Thyroid gland (tissue), 4 donors: ENCODE measurements around the gene OPN3. TPM values are rescaled to one million over a fixed set of nuclear protein-coding genes. Genes with fewer than 3 reads are reported as not detected.

Experiments used
- DNase-seq, 2 donors: peaks; one replicate each; pipeline ENCODE4 v3.0.0-alpha.2; 2019
- H3K27ac ChIP-seq, 3 donors: fragments of 200-600 bp; sonication (generic); 1 replicate in 2 of 3; 2 replicates in 1 of 3; pipeline ENCODE4 v1.5.1; 2016 to 2019; ENCODE audit warnings: mild to moderate bottlenecking in 1 of 3, moderate library complexity in 1 of 3
- H3K27me3 ChIP-seq: fragments of 200-600 bp; sonication (generic); one replicate; pipeline ENCODE4 v1.5.1; 2019
- H3K36me3 ChIP-seq, 2 donors: fragments of 200-600 bp; sonication (generic); one replicate each; pipeline ENCODE4 v1.5.1; 2016 to 2019
- H3K4me1 ChIP-seq, 2 donors: fragments of 200-600 bp; sonication (generic); one replicate each; pipeline ENCODE4 v1.5.1; 2017 to 2019
- H3K4me3 ChIP-seq, 3 donors: fragments of 200-600 bp; sonication (generic); replicated peaks in 1 of 3; 1 replicate in 2 of 3; 2 replicates in 1 of 3; pipeline ENCODE4 v1.5.1; 2016; ENCODE audit warnings: mild to moderate bottlenecking in 1 of 3
- H3K9me3 ChIP-seq: fragments of 200-600 bp; sonication (generic); one replicate; pipeline ENCODE4 v1.5.1; 2017
- POLR2A ChIP-seq, 2 donors: fragments of 450-650 bp; IDR thresholded peaks; one replicate each; pipeline ENCODE4 v1.6.1; 2017; ENCODE audit warnings: antibody characterized with exemption in 2 of 2, mild to moderate bottlenecking in 2 of 2, moderate library complexity in 1 of 2
- WGBS, 2 donors: methylation state at CpG; one replicate each; pipeline ENCODE4 v1.1.5; 2017; 5-methylcytosine and 5-hydroxymethylcytosine counted together
- intact Hi-C: fragments of 100-400 bp; cut with DNase I; formaldehyde crosslinking; loops from one replicate; pipeline ENCODE4 v1.15.1; 2023
- total RNA-seq, 4 donors: library from RNA; depleted of rRNA; stranded (reverse); fragments of >200 nt; gene quantifications; one replicate each; pipeline ENCODE4 v1.2.3, GENCODE V29; 2016
- TF ChIP-seq, protein P1 (sequence below), 6 experiments: fragments of 200-600 bp in 3 of 6; fragments of 450-650 bp in 3 of 6; sonication (generic) in 3 of 6; IDR thresholded peaks; one replicate each; pipeline ENCODE4 v1.5.1; 2016 to 2019; ENCODE audit warnings: antibody characterized with exemption in 6 of 6, mild to moderate bottlenecking in 2 of 6, inconsistent platforms in 1 of 6, moderate library complexity in 1 of 6

OPN3 gene
- total RNA-seq, 4 donors from 2014 or later = 19.2 to 45.0 (median 31.3) TPM

DNA sequence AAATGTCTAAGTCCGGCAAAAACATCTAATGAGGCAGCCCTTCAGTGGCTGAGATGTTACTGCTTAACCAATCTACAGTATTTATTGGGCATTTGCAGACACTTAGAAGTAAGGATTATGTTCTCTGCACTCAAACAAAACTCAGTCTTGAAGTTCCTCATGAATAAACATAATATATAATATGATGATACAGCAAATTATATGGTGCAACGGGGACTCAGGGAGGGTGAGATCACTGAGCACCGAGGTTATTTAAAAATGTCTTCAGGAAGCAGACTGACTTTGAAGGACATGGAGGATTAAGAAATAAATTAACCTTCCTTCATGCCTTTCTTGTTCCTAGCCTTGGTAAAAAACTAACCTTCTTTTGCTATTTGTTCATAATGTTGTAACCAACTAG, 39.8 kb upstream of the OPN3 start:
- 80 to 82% methylated on average over 3 of the region's 3 CpGs for WGBS, 2 donors
- no peaks in the 10 kb centered on the region for H3K4me1 ChIP-seq
- no peaks in the 10 kb centered on the region for H3K36me3 ChIP-seq
- no peaks in the 10 kb centered on the region for H3K9me3 ChIP-seq
- no peak overlapping the region for H3K27ac ChIP-seq
- no peak for DNase-seq
- no peak overlapping the region for H3K4me3 ChIP-seq
- intact Hi-C loops = no loop called here
- H3K27me3 ChIP-seq = no peaks in the 10 kb centered on the region
- TF ChIP-seq, protein P1, sequence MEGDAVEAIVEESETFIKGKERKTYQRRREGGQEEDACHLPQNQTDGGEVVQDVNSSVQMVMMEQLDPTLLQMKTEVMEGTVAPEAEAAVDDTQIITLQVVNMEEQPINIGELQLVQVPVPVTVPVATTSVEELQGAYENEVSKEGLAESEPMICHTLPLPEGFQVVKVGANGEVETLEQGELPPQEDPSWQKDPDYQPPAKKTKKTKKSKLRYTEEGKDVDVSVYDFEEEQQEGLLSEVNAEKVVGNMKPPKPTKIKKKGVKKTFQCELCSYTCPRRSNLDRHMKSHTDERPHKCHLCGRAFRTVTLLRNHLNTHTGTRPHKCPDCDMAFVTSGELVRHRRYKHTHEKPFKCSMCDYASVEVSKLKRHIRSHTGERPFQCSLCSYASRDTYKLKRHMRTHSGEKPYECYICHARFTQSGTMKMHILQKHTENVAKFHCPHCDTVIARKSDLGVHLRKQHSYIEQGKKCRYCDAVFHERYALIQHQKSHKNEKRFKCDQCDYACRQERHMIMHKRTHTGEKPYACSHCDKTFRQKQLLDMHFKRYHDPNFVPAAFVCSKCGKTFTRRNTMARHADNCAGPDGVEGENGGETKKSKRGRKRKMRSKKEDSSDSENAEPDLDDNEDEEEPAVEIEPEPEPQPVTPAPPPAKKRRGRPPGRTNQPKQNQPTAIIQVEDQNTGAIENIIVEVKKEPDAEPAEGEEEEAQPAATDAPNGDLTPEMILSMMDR (IDR thresholded peaks at IDR 0.05) = no peak
- no peak for TF ChIP-seq POLR2A (IDR thresholded peaks at IDR 0.05)

DNA sequence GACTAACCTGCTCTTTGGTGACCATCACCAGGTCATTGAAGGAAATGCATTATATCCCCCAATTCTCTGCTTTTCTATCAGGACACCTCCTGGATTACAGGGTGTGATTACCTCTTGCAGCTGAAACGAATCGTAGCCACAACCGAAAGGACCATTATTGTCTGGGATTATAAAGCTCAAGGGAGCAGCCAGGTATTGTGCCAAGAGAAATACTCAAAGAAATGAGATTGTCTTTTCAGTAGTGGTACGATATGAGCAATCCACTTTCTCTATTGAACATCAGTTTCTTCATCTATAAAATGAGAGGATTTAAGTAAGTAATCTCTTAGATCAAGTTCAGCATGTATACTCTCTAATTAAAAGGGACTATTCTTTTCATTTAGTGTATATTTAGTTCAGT, 39.2 kb upstream of the OPN3 start:
- intact Hi-C loops = no loop called here
- Histone ChIP-seq H3K4me3 (no peak overlapping the region), H3K27ac (no peak overlapping the region), H3K9me3 (no peaks in the 10 kb centered on the region), H3K27me3 (no peaks in the 10 kb centered on the region), H3K4me1 (no peaks in the 10 kb centered on the region), H3K36me3 (no peaks in the 10 kb centered on the region)
- WGBS, 2 donors = 81 to 83% methylated on average over 4 of the region's 4 CpGs
- TF ChIP-seq, protein P1 (IDR thresholded peaks at IDR 0.05) = no peak
- no peak for TF ChIP-seq POLR2A (IDR thresholded peaks at IDR 0.05)
- DNase-seq = no peak

DNA sequence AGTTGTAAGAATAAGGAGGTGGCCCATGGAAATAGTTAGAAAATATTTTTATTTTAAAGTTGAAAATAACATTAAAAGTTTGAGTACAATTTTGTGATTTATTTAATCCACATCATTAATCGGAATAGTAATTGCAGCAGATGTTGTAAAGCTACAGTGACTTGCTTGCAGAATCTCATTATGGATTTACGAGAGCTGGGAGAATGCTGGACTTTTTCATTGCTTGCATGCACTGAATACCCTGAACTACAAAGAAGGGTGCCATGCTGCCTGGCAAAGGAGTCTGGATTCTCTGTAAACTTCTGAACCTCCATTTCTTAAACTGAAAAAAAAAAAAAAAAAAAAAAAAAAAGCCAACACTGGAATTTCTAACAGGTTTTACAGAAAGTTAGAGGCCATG, 38.4 kb upstream of the OPN3 start:
- Histone ChIP-seq H3K9me3 (no peaks in the 10 kb centered on the region), H3K4me3 (no peak overlapping the region), H3K27ac (no peak overlapping the region), H3K27me3 (no peaks in the 10 kb centered on the region), H3K4me1 (no peaks in the 10 kb centered on the region), H3K36me3 (no peaks in the 10 kb centered on the region)
- no peak for DNase-seq
- WGBS, 2 donors = 91 to 97% methylated on average over 2 of the region's 2 CpGs
- no peak for TF ChIP-seq POLR2A (IDR thresholded peaks at IDR 0.05)
- TF ChIP-seq, protein P1 (IDR thresholded peaks at IDR 0.05) = no peak
- intact Hi-C loops = no loop called here

DNA sequence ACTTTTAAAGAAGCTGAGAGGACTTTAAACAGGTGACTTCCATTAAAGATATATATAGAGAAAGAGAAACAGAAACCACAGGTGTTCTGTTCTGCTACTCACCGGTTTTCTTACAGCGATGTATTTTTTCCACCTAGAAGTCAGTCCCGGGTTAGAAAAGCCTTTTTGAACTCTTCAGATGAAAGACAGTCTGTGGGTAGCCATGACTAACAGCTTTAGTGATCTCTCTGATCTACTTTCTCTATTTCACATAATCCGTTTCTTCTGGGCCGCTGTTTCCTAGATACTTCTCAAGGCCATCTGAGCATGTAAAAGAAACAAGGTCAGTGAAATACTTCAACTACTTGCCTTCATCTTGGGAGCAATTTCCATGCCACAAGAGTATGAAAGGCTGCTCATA, 37.0 kb upstream of the OPN3 start:
- no peaks in the 10 kb centered on the region for H3K36me3 ChIP-seq
- WGBS, 2 donors = 54% methylated on average over 5 of the region's 5 CpGs
- H3K27ac ChIP-seq = no peak overlapping the region
- no peak overlapping the region for H3K4me3 ChIP-seq
- H3K27me3 ChIP-seq = no peaks in the 10 kb centered on the region
- intact Hi-C loops = no loop called here
- no peaks in the 10 kb centered on the region for H3K4me1 ChIP-seq
- no peak for TF ChIP-seq POLR2A (IDR thresholded peaks at IDR 0.05)
- TF ChIP-seq, protein P1 (IDR thresholded peaks at IDR 0.05) = no peak
- no peak for DNase-seq
- no peaks in the 10 kb centered on the region for H3K9me3 ChIP-seq

DNA sequence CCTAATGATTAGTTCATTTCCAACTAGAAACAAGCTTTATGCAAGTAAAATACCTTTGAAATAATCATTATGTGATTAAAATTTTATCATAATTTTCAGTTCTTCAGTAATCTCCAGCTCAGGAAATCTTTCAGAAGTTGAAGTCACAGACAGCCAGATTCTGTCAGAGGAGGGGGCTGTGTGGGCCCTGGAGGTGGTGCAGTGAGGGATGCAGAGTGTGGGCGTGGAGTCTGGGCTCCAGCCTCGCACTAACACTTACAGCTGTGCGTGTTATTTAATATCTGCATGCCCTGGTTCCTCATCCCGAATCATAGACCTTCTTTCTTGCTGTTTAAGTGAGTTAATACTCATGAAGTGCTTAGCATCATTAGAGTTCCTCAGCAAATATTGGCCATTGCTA, 35.8 kb upstream of the OPN3 start:
- Histone ChIP-seq H3K4me3 (no peak overlapping the region), H3K36me3 (no peaks in the 10 kb centered on the region), H3K27ac (no peak overlapping the region), H3K9me3 (no peaks in the 10 kb centered on the region), H3K27me3 (no peaks in the 10 kb centered on the region), H3K4me1 (no peaks in the 10 kb centered on the region)
- TF ChIP-seq, protein P1 (IDR thresholded peaks at IDR 0.05) = no peak
- no peak for TF ChIP-seq POLR2A (IDR thresholded peaks at IDR 0.05)
- intact Hi-C loops = no loop called here
- DNase-seq = no peak
- WGBS, 2 donors = 58 to 69% methylated on average over 4 of the region's 4 CpGs
